C4-2B (cell line): ENCODE measurements around the gene XXYLT1.

ENCODE experiments used
- CTCF ChIP-seq: fragments of 450-650 bp; conservative IDR thresholded peaks from 2 replicates; pipeline ENCODE4 v1.5.1; 2017; ENCODE audit warnings: mild to moderate bottlenecking
- ZFX ChIP-seq: fragments of 450-650 bp; IDR thresholded peaks from 2 replicates; pipeline ENCODE4 v1.6.1; 2017

GRCh38 chr3:195175076-195175475 lies 95.9 kb downstream of the XXYLT1 start:
- TF ChIP-seq CTCF (no peak), ZFX (no peak)
